Measurements from ENCODE around the gene CLPX. TPM values are rescaled to one million over a fixed set of nuclear protein-coding genes. Genes with fewer than 3 reads are reported as not detected.
"Not testable (repeated sequence)": the region's sequence is repeated elsewhere in the genome, so short reads cannot be mapped to it uniquely, and the experiment has no call there.

CLPX gene
- total RNA-seq, 1 donor from 2014 or later, result 42.2 TPM

GRCh38 chr15:65196637-65197336 lies 11.6 kb upstream of the CLPX start:
- Mint-ChIP-seq H3K4me1 (no peaks in the 10 kb centered on the region), H3K9me3 (no peaks in the 10 kb centered on the region), H3K27ac (ENCODE audit: unreplicated experiment) (no peak overlapping the region), H3K4me3 (no peak overlapping the region), H3K27me3 (ENCODE audit: low read depth) (no peaks in the 10 kb centered on the region), H3K36me3 (ENCODE audit: low read depth) (no peaks in the 10 kb centered on the region)
- TF ChIP-seq CTCF (conservative IDR thresholded peaks at IDR 0.05), result no peak
- no peak for DNase-seq (ENCODE audit: low read depth, low spot score)

GRCh38 chr15:65195548-65195923 lies 10.4 kb upstream of the CLPX start:
- TF ChIP-seq CTCF (conservative IDR thresholded peaks at IDR 0.05), result no peak
- no peak overlapping the region for H3K27ac Mint-ChIP-seq (ENCODE audit: unreplicated experiment)
- no peaks in the 10 kb centered on the region for H3K36me3 Mint-ChIP-seq (ENCODE audit: low read depth)
- no peaks in the 10 kb centered on the region for H3K4me1 Mint-ChIP-seq
- no peaks in the 10 kb centered on the region for H3K27me3 Mint-ChIP-seq (ENCODE audit: low read depth)
- no peak overlapping the region for H3K4me3 Mint-ChIP-seq
- no peaks in the 10 kb centered on the region for H3K9me3 Mint-ChIP-seq
- DNase-seq (ENCODE audit: low read depth, low spot score), result no peak

- Mint-ChIP-seq H3K27me3 (ENCODE audit: low read depth) (no peaks in the 10 kb centered on the region), H3K4me1 (no peaks in the 10 kb centered on the region), H3K36me3 (ENCODE audit: low read depth) (no peaks in the 10 kb centered on the region), H3K4me3 (no peak overlapping the region), H3K9me3 (no peaks in the 10 kb centered on the region), H3K27ac (ENCODE audit: unreplicated experiment) (no peak overlapping the region)
- TF ChIP-seq CTCF (conservative IDR thresholded peaks at IDR 0.05), result no peak
- no peak for DNase-seq (ENCODE audit: low read depth, low spot score)
Measured at GRCh38 chr15:65194826-65195547, 9.8 kb upstream of the CLPX start.

- DNase-seq (ENCODE audit: low read depth, low spot score), result no peak
- TF ChIP-seq CTCF (conservative IDR thresholded peaks at IDR 0.05), result no peak
- H3K36me3 Mint-ChIP-seq (ENCODE audit: low read depth), result no peaks in the 10 kb centered on the region
- H3K27ac Mint-ChIP-seq (ENCODE audit: unreplicated experiment), result no peak overlapping the region
- H3K9me3 Mint-ChIP-seq, result no peaks in the 10 kb centered on the region
- H3K4me3 Mint-ChIP-seq, result no peak overlapping the region
- peaks cover 4% of the 10 kb centered on the region for H3K4me1 Mint-ChIP-seq
- no peaks in the 10 kb centered on the region for H3K27me3 Mint-ChIP-seq (ENCODE audit: low read depth)
Measured at GRCh38 chr15:65192016-65192415, 6.9 kb upstream of the CLPX start.

- no peaks in the 10 kb centered on the region for H3K27me3 Mint-ChIP-seq (ENCODE audit: low read depth)
Measured at GRCh38 chr15:65189102-65189740, 4.1 kb upstream of the CLPX start.

GRCh38 chr15:65188472-65188871 lies 3.3 kb upstream of the CLPX start:
- H3K36me3 Mint-ChIP-seq (ENCODE audit: low read depth); H3K9me3 Mint-ChIP-seq; H3K27me3 Mint-ChIP-seq (ENCODE audit: low read depth); H3K27ac Mint-ChIP-seq (ENCODE audit: unreplicated experiment); DNase-seq (ENCODE audit: low read depth, low spot score); H3K4me3 Mint-ChIP-seq: not testable (repeated sequence)
- peaks cover 18% of the 10 kb centered on the region for H3K4me1 Mint-ChIP-seq

More at GRCh38 chr15:65189102-65189740, 4.1 kb upstream of the CLPX start:
- TF ChIP-seq CTCF (conservative IDR thresholded peaks at IDR 0.05), result peak; percentile 84
- no peaks in the 10 kb centered on the region for H3K9me3 Mint-ChIP-seq
- peak; percentile 26 for DNase-seq (ENCODE audit: low read depth, low spot score)
- H3K4me1 Mint-ChIP-seq, result peaks cover 11% of the 10 kb centered on the region
- H3K36me3 Mint-ChIP-seq (ENCODE audit: low read depth), result no peaks in the 10 kb centered on the region
- H3K27ac Mint-ChIP-seq (ENCODE audit: unreplicated experiment), result no peak overlapping the region
- peak overlapping the region; percentile 85 for H3K4me3 Mint-ChIP-seq

Data from neural crest cell (in vitro differentiated cells).